GM12865 (cell line): ENCODE data around the gene KCNG2.

Source experiments
- DNase-seq: peaks from one replicate; pipeline ENCODE4 v3.0.0; 2010; ENCODE audit warnings: low read depth
- H3K4me3 ChIP-seq: 2 replicates; pipeline ENCODE4 v1.5.1; 2011; ENCODE audit warnings: mild to moderate bottlenecking, low read depth, low read length, control low read depth
- TF ChIP-seq, protein P1 (sequence below): IDR thresholded peaks from 2 replicates; pipeline ENCODE4 v1.5.1; 2011; ENCODE audit warnings: low read length, control low read depth, low read depth, inconsistent platforms; ENCODE audit not compliant: insufficient read depth; ENCODE audit errors: missing control alignments

KCNG2 gene

DNA sequence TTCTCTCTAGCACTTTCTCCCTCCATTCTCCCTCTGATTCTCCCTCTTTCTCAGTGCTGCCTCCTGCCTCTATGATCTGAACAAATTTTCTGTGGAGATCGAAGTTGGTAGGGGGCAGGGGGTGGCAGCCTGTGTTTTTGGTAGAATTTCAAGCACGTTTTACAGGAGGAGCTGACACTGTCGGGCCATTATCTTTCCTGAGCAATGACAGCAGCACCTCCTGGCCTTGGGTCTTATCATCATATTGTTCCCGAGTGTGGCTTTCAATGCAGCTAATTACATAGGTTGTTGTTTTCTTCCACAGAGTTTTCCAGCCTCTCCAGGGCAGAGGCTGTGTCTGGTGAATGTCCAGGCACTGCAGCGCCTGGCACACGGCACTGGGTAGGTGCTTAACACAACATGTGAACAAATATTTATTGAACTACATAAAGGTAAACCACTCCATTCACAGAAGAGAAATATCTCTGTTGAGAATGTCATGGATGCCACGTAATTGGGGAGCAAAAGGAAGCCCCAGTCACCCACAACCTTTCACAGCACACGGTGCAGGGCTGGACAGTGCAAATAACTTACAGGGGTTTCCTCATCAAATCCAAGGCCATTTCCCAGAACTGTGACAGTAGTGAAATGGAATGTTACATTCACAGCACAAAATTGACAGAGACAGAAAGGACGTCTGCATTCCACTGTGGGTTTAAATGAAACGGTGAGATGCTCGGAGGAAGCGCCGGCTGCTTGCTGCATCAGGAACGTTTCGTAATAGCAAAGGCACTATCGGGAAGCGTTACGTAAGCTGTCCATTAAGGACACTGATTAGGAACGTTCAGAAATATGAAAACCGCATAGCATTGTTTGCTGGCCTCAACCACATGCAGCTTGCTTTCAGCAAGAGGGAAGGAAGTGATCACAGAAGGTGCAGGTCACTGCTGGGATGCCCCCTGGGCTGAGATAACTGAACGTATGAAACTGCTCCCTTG is 6.5 kb upstream of the KCNG2 start:
- DNase-seq, result no peak
- TF ChIP-seq, protein P1, sequence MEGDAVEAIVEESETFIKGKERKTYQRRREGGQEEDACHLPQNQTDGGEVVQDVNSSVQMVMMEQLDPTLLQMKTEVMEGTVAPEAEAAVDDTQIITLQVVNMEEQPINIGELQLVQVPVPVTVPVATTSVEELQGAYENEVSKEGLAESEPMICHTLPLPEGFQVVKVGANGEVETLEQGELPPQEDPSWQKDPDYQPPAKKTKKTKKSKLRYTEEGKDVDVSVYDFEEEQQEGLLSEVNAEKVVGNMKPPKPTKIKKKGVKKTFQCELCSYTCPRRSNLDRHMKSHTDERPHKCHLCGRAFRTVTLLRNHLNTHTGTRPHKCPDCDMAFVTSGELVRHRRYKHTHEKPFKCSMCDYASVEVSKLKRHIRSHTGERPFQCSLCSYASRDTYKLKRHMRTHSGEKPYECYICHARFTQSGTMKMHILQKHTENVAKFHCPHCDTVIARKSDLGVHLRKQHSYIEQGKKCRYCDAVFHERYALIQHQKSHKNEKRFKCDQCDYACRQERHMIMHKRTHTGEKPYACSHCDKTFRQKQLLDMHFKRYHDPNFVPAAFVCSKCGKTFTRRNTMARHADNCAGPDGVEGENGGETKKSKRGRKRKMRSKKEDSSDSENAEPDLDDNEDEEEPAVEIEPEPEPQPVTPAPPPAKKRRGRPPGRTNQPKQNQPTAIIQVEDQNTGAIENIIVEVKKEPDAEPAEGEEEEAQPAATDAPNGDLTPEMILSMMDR, result no peak
- no peak overlapping the region for H3K4me3 ChIP-seq

DNA sequence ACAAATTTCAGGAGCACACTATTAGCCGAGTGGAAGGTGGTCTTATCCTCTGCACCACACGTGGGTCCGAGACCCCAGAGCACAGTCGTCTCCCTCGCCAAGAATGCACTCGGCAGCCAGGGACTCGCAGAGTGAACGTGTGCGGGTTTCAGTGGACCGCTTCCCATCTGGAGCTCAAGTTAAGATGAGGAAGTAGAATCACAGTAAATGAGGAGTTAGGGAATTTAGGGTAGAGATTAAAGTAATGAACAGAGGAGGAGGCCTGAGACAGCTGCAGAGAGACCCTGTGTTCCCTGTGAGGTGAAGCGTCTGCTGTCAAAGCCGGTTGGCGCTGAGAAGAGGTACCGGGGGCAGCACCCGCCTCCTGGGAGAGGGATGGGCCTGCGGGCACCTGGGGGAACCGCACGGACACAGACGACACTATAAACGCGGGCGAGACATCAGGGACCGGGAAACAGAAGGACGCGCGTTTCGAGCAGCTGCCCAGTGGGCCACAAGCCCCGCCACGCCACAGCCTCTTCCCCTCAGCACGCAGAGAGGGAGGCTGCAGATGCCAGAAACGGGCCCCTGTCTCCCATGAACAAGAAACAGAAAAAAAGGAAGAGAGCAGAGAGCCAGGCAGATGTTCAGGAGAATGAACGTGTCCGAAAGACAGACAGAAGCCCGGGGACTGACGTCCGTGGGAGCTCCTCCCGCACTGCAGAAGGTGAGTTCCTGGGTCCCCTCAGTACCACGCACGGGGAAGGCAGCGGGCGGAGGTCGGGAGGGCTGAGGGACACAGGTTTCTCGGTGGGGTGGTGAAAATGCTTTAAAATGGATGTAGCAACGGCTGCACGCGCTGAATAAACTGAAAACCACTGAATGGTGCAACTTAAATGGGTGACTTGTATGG is 5.4 kb upstream of the KCNG2 start:
- TF ChIP-seq, protein P1, result no peak
- DNase-seq, result no peak
- H3K4me3 ChIP-seq, result no peak overlapping the region

DNA sequence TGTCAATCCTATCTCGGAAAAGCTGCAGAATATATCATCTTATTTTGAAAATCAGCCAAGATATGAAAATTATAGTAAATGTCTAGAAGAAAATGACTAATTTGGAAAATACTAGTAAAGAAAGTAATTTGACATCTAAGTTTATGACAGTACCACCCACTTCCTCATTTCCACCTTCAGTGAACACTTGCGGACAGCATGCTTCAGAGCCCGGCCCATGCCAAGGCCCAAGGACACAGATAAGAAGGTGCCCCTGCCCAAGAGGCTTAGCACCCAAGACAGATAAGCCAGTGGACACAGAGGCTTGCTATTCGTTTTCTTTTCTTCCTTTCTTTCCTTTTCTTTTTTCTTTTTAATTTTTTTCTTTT is 4.8 kb upstream of the KCNG2 start:
- H3K4me3 ChIP-seq, result no peak overlapping the region
- DNase-seq, result no peak
- TF ChIP-seq, protein P1, result no peak

DNA sequence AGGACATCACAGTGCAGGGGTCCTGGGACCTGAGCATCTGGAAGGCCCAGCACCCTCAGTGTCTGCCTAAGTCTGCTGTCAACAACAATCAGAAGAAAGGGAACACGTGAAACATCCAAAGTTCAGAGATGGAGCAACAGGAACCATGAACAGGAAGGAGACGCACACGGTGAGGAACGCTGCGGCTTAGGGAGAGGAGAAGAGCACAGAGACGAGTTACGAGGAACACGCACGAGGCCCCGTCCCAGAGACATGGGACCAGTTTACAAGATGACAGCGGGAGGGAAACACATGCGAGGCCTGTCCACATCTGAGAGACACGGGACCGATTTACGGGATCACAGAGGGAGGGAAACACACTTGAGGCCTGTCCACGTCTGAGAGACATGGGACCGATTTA is 2.9 kb upstream of the KCNG2 start:
- TF ChIP-seq, protein P1, result no peak
- DNase-seq, result no peak

DNA sequence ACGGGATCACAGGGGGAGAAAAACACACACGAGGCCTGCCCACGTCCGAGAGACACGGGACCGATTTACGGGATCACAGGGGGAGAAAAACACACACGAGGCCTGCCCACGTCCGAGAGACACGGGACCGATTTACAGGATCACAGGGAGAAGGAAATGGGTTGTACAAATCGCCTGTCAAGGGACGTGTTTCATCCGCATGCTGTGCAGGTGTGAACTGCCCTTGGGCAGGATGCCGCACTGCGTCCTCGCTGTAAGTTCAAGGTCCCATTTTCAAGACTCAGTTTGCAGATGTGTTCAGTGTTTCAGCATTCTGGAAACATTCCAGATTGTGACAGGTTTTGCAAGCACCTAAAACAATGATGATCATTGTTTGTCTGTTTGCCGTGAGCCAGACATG is 2.3 kb upstream of the KCNG2 start:
- TF ChIP-seq, protein P1, result no peak
- DNase-seq, result no peak
- no peak overlapping the region for H3K4me3 ChIP-seq

More for the DNA sequence above, 2.9 kb upstream of the KCNG2 start:
- no peak overlapping the region for H3K4me3 ChIP-seq

DNA sequence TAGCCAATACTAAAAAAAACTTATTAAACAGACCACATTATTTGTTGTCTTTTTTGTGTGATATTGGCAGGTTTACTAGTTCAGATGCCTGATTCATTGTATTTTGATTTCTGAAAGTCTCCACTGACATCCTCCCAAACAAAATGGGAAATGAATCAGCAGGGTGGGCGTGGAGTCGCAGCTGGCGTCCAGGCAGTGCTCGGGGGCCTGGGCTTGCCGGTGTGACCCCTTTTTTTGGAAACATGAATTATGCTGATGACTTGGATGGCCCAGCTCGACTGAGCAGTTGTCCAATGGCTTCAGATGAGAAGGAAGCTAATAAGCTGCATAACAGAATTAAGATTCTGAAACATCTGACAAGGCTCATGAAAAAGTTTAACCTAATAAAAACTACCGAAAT is 1.7 kb upstream of the KCNG2 start:
- TF ChIP-seq, protein P1, result no peak
- no peak overlapping the region for H3K4me3 ChIP-seq
- no peak for DNase-seq
